Urothelium cell line (cell line): ENCODE data around the gene BPIFB3.

Experiments used
- DNase-seq: peaks from one replicate; pipeline ENCODE4 v3.0.0; 2011; ENCODE audit warnings: low spot score, mixed read lengths
- FAIRE-seq: peaks from 2 replicates; lab custom pipeline; 2011; peaks lifted over from hg19 to GRCh38; lab: Jason Lieb, UNC

Gene BPIFB3

DNA sequence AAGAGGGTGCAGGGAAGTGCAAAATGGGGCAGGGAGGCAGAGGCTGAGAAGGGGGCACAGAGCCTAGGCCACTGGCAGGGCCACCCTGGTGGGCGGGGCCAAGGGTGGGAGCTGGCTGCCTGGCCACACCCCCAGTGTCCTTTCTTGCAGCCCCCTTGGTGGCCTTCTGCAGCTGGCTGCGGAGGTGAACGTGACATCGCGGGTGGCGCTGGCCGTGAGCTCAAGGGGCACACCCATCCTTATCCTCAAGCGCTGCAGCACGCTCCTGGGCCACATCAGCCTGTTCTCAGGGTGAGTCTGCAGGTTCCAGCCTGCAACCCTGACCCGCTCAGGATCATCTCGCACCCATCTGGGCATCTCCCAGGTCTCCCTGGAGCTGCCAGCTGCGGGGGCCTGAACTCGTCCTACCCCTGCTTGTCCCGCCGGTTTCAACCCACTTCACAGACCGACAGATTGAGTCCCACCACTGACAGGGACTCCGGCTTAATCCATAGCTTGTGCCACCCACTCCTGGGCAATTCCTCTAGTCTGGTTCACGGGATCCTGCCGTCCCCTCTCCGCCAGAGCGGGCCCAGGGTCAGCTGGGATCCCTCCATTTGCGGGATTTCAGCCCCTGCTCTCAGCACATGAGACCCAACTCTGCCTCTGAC is 6.2 kb downstream of the BPIFB3 start:
- DNase-seq (no peak), FAIRE-seq (no peak)

DNA sequence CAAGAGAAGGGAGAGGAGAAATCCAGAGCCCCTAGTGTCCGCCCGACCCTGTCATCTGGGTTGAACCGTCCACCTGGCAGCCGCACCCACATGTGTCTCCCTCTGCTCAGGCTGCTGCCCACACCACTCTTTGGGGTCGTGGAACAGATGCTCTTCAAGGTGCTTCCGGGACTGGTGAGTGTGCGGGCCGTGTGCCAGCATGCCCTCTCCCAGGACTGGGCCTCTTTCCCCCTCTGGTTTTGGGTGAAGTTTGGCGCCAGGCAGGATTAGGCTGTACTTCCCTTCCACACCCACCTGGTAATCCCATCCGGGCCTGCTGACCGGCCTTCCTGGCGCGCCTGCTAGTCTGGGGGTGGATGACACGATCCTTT is 7.9 kb downstream of the BPIFB3 start:
- DNase-seq: no peak
- FAIRE-seq: no peak

- no peak for DNase-seq
- no peak for FAIRE-seq
Measured at GRCh38 chr20:33062105-33062824, 8.6 kb downstream of the BPIFB3 start.

GRCh38 chr20:33062825-33063149 is 9.1 kb downstream of the BPIFB3 start:
- DNase-seq: no peak
- FAIRE-seq: no peak

GRCh38 chr20:33063271-33063670 is 9.6 kb downstream of the BPIFB3 start:
- FAIRE-seq: no peak
- DNase-seq: no peak

GRCh38 chr20:33064572-33065287 is 11.0 kb downstream of the BPIFB3 start:
- FAIRE-seq: no peak

GRCh38 chr20:33065785-33066184 is 12.1 kb downstream of the BPIFB3 start:
- DNase-seq (no peak), FAIRE-seq (no peak)

More at GRCh38 chr20:33064572-33065287, 11.0 kb downstream of the BPIFB3 start:
- no peak for DNase-seq

GRCh38 chr20:33067806-33068205 is 14.1 kb downstream of the BPIFB3 start:
- no peak for DNase-seq
- FAIRE-seq: peak; percentile 55

GRCh38 chr20:33068251-33068939 is 14.7 kb downstream of the BPIFB3 start:
- no peak for DNase-seq

GRCh38 chr20:33069673-33070072 is 16.0 kb downstream of the BPIFB3 start:
- no peak for DNase-seq
- no peak for FAIRE-seq

More at GRCh38 chr20:33068251-33068939, 14.7 kb downstream of the BPIFB3 start:
- FAIRE-seq: no peak

DNA sequence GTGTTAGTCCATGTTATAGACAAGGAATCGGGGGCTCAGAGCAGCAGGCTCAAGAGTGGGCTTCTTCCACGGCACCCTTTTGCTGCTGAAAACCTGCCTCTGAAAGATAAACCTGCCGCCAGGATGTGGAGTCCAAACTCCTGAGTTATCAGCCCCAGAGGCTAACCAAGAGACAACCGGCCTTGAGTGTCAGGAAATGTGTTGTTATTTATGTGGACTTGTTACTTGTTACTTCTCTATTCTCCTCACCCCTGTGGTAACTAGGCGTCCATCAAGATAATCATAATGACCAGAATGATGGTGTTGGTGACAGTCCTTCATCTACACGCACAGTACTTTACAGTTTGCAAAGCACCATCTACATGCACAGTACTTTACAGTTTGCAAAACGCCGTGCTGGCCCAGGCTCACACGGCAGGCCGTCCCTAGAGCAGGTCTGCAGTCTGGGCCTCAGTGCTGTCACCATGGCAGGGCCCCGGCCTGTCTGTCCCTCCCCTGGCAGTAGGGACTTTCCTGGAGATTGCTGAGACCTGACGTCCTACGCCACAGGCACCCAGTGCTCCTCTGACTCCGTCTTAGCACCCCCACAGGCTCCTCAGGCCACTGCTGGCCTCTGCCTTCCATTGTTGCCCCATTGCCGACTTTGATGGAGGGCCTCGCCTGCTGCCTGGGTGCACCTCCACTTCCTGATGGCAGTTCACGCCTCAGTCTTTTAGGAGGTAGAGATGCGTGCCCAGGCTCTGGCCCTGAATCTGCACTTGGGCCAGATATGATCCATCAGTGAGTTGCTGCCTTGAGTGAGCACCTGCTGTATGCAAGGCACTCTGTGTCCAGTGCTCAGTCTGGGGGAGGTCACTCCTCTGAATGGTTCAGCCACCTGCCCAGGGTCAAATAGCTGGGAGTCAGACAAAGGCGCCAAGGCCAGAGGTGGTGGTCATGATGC is 16.7 kb downstream of the BPIFB3 start:
- no peak for DNase-seq
- FAIRE-seq: no peak

DNA sequence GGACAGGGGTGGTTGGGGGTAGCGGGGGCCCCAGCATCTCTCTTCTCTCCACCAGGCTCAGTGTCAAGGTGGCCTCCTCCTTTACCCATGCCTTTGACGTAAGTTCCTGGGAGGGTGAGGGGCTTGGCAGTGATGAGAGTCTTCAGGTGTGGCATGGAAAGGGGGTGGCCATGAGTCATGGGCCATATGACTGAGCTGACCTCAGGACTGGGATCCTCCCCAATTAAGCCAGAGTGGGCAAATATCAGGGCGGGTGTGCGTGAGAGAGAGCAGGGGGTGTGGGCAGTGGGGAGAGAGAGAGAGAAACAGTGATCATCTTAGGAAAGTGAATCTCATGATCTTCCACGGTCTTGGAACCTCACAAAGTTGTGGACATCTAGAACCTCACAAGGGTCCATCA is 17.5 kb downstream of the BPIFB3 start:
- no peak for FAIRE-seq
- DNase-seq: no peak

GRCh38 chr20:33072362-33072761 is 18.7 kb downstream of the BPIFB3 start:
- DNase-seq (no peak), FAIRE-seq (no peak)

DNA sequence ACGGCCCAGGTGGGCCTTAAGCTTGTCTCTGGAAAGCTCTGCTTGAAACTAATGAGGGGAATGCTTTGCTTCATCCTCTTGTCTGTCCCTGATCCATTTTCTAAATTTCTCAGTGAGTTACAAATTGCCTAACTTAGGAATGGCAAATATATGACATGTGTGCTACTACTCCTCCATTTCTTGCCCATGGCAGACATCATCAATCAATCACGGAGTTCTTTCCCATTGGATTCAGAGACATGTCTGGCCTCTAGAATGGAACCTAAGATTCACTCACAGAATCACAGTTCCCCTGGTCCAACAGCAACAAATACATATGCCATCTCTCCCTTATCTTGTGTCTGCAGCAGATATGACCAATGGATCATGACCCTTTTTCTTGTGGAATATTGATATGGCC is 19.1 kb downstream of the BPIFB3 start:
- DNase-seq: no peak
- no peak for FAIRE-seq

DNA sequence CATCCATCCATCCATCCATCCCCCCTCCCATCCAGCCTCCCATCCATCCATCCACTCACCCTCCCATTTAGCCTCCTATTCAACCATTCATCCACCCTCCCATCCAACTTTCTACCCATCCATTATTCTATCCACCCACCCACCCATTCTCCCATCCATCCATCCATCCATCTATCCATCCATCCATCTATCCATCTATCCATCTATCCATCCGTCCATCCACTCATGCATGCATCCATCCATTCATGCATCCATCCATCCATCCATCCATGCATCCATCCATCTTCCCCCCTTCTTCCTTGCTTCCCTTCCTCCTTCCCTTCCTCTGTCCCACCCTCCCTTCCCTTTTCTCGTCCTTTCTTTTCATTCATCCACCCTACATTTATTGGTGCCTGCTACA is 21.0 kb downstream of the BPIFB3 start:
- FAIRE-seq (no peak), DNase-seq (no peak)

DNA sequence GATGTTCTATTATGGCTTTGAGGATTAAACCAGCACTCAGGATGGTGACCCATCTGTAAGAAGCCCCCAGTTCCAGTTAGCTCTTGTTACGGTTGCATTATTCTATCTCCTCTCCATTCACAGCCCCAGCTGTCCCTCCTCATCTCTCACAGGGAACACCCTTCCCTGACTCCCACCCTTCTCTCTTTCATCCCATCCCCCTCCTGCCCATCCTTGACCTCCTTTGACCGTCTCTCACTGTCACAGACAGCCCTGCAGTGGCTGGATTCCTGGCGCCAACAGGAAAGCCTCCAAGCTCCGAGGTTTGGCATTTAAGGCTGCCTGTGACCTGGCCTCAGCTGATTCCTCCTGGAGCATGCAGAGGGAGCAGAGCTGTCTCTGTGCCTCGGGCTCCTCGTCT is 21.6 kb downstream of the BPIFB3 start:
- DNase-seq: no peak
- FAIRE-seq: no peak

DNA sequence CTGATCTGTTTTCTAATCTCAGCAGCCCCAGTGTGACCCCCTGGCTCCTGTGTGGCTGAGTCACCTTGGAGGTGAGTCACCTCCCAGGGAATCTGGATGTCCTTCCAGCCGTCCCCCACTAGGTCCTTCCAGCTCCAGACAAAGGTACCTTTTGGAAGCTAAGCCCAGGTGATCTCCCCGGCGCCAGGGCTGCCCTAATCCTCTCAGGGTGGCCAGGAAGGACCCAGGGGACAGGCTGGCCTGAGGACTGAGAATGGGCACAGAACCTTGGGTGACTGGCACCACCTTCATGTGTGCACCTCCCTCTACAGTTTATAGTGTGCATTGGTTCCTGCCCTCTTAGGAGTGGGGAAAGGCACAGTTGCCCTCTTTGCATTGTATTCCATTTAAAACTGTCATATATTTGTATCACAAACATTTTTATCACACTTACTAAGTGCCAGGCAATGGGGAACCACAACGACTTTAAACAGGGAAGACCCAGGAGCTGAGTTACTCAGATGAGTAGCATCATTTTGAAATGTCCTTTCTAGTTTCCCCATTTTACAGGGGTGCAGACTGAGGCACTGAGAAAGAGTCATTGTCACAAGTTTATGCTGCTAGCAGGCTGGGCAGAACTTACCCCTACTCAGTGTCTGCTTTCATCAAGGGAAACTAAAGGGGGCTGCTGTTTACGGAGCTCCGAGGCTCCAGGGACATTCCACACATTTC is 23.1 kb downstream of the BPIFB3 start:
- peak; percentile 81 for FAIRE-seq
- peak; percentile 78 for DNase-seq

DNA sequence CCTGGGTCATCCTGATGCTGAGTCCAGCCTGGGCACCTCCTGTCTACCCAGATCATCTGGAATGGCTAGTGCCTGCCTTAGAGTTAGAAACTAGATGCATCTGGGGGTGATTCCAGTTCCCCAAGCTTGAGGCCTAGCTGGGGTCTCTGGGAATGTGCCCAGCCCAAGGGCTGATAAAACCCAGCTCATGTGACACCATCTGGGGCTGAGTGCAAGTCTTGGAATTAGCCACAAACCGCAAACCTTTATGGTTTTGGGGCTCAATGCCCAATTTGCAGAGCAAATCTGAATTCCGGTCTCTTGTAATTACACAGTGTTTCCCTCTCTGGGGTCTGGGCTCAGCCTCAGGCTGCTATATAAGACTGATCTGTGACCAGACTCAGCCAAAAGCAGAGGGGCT is 25.6 kb downstream of the BPIFB3 start, which contains the start of gene BPIFB4:
Gene BPIFB4, plus strand, starts transcription at position 385 of the 400 bp plus-strand sequence. CDS start 1,884 bp downstream, outside the sequence.
- FAIRE-seq: no peak

DNA sequence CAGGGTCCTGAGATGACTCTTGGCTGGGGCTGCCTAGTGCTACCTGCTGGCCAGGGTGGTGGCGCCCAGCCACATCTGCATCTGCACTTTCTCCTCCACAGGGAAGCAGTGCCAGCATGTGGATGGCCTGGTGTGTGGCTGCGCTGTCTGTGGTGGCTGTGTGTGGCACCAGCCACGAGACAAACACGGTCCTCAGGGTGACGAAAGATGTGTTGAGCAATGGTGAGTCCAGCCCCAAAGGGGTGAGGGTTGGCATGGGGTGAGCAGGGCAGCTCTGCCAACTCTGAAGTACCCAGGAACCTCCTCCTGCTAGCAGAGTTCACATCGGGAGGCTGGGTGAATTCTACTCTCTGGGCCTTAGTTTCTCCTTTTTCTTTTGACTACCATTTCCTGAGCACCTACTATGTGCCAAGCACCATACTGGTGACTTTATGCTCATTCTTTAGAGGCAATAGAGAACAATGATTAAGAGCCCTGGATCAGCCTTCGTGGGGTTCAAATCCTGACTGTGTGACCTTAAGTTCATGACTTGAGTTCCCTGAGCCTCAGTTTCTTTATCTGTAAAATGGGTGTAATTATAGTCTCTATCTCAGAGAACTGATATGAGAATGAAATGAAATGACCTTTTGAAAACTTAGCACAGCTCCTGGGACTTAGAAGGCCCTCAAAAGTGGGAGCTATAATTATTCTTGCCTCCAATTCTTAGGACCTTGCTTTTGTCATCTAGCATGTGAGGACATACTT is 27.9 kb downstream of the BPIFB3 start:
- FAIRE-seq (peak; percentile 79), DNase-seq (no peak)

More for the DNA sequence above, 25.6 kb downstream of the BPIFB3 start, which contains the start of gene BPIFB4:
- DNase-seq: peak; percentile 81
